Neural cell (in vitro differentiated cells): ENCODE data around the gene KIRREL3. TPM values are rescaled to one million over a fixed set of nuclear protein-coding genes. Genes with fewer than 3 reads are reported as not detected.

Experiments used
- H2AFZ ChIP-seq: fragments of 200-600, 300-800 bp; sonication (generic), shearing (Covaris generic); 2 replicates; pipeline ENCODE4 v1.6.0; 2014; ENCODE audit warnings: low read depth, mild to moderate bottlenecking, antibody characterized with exemption, low read length, moderate library complexity
- H3F3A ChIP-seq: fragments of 200-600 bp; shearing (Covaris generic); 2 replicates; pipeline ENCODE4 v1.6.1; 2016; ENCODE audit warnings: mild to moderate bottlenecking, moderate library complexity, mixed read lengths, antibody characterized with exemption, low read length; ENCODE audit not compliant: insufficient read depth, poor library complexity, severe bottlenecking
- H3K27ac ChIP-seq: fragments of 200-600, 300-800 bp; sonication (generic), shearing (Covaris generic); 2 replicates; pipeline ENCODE4 v1.5.1; 2014; ENCODE audit warnings: mild to moderate bottlenecking, low read length, moderate library complexity
- H3K27me3 ChIP-seq: fragments of 300-800, 200-600 bp; sonication (generic), shearing (Covaris generic); 2 replicates; pipeline ENCODE4 v1.6.0; 2014; ENCODE audit warnings: mild to moderate bottlenecking, low read depth, low read length, moderate library complexity; ENCODE audit not compliant: insufficient read depth
- H3K36me3 ChIP-seq: fragments of 300-800, 200-600 bp; sonication (generic), shearing (Covaris generic); 2 replicates; pipeline ENCODE4 v1.5.1; 2014; ENCODE audit warnings: mild to moderate bottlenecking, antibody characterized with exemption, low read length, moderate library complexity; ENCODE audit not compliant: insufficient read depth
- H3K4me2 ChIP-seq: fragments of 300-800, 200-600 bp; sonication (generic), shearing (Covaris generic); 2 replicates; pipeline ENCODE4 v1.6.0; 2014; ENCODE audit warnings: mild to moderate bottlenecking, low read length
- H3K4me3 ChIP-seq: fragments of 300-800, 200-600 bp; sonication (generic), shearing (Covaris generic); 2 replicates; pipeline ENCODE4 v1.5.1; 2014; ENCODE audit warnings: mild to moderate bottlenecking, low read length, moderate library complexity
- H3K79me2 ChIP-seq: fragments of 200-600 bp; shearing (Covaris generic); replicated peaks from 2 replicates; pipeline ENCODE4 v1.6.0; 2014; ENCODE audit warnings: mild to moderate bottlenecking, low read length, moderate library complexity; ENCODE audit not compliant: insufficient read depth
- H3K9ac ChIP-seq: fragments of 300-800, 200-600 bp; sonication (generic), shearing (Covaris generic); 2 replicates; pipeline ENCODE4 v1.6.1; 2016; ENCODE audit warnings: mild to moderate bottlenecking, low read length, mixed read lengths
- H3K9me2 ChIP-seq: fragments of 200-600 bp; shearing (Covaris generic); 2 replicates; pipeline ENCODE4 v1.6.1; 2016; ENCODE audit warnings: mild to moderate bottlenecking, low read length, mixed read lengths; ENCODE audit not compliant: insufficient read depth
- H3K9me3 ChIP-seq: fragments of 200-600, 300-800 bp; sonication (generic), shearing (Covaris generic); 2 replicates; pipeline ENCODE4 v1.6.1; 2016; ENCODE audit warnings: mild to moderate bottlenecking, mixed run types, low read length, moderate library complexity, mixed read lengths
- H4K20me1 ChIP-seq: fragments of 200-600 bp; shearing (Covaris generic); 2 replicates; pipeline ENCODE4 v1.6.1; 2016; ENCODE audit warnings: mild to moderate bottlenecking, mixed run types; ENCODE audit not compliant: insufficient read depth
- CTCF ChIP-seq: fragments of 450-650 bp; IDR thresholded peaks from 2 replicates; pipeline ENCODE4 v1.5.1; 2014; ENCODE audit warnings: antibody characterized with exemption, mild to moderate bottlenecking, moderate library complexity; ENCODE audit not compliant: poor library complexity, severe bottlenecking
- EP300 ChIP-seq: fragments of 450-650 bp; conservative IDR thresholded peaks from 2 replicates; pipeline ENCODE4 v1.6.1; 2014; ENCODE audit warnings: antibody characterized with exemption, mild to moderate bottlenecking, moderate library complexity; ENCODE audit not compliant: poor library complexity, severe bottlenecking
- EZH2 ChIP-seq: fragments of 200-600, 300-800 bp; shearing (Covaris generic), sonication (generic); IDR thresholded peaks from 2 replicates; pipeline ENCODE4 v1.6.1; 2014; ENCODE audit warnings: antibody characterized with exemption, low read length, borderline replicate concordance, mild to moderate bottlenecking; ENCODE audit not compliant: insufficient read depth, poor library complexity, severe bottlenecking
- MXI1 ChIP-seq: fragments of 450-650 bp; conservative IDR thresholded peaks from 2 replicates; pipeline ENCODE4 v1.6.1; 2014; ENCODE audit warnings: antibody characterized with exemption, mild to moderate bottlenecking; ENCODE audit not compliant: poor library complexity, severe bottlenecking
- POLR2AphosphoS5 ChIP-seq: IDR thresholded peaks from 2 replicates; pipeline ENCODE4 v1.6.1; 2012
- RAD21 ChIP-seq: fragments of 450-650 bp; conservative IDR thresholded peaks from 2 replicates; pipeline ENCODE4 v1.6.1; 2014; ENCODE audit warnings: antibody characterized with exemption, mild to moderate bottlenecking, moderate library complexity
- REST ChIP-seq: IDR thresholded peaks from 2 replicates; pipeline ENCODE4 v1.6.1; 2012; ENCODE audit warnings: borderline replicate concordance
- SMC3 ChIP-seq: fragments of 450-650 bp; conservative IDR thresholded peaks from 2 replicates; pipeline ENCODE4 v1.6.1; 2014; ENCODE audit warnings: antibody characterized with exemption, mild to moderate bottlenecking, moderate library complexity; ENCODE audit not compliant: poor library complexity
- TAF1 ChIP-seq: IDR thresholded peaks from 2 replicates; pipeline ENCODE4 v1.6.1; 2012; ENCODE audit warnings: low read depth
- polyA plus RNA-seq: library from polyadenylated mRNA; depleted of rRNA; stranded (reverse); fragments of >200 nt; gene quantifications from 2 replicates; pipeline ENCODE4 v1.2.3, GENCODE V29; 2014

Gene KIRREL3
- polyA plus RNA-seq, 1 donor from 2014 or later: 23.8 TPM

DNA sequence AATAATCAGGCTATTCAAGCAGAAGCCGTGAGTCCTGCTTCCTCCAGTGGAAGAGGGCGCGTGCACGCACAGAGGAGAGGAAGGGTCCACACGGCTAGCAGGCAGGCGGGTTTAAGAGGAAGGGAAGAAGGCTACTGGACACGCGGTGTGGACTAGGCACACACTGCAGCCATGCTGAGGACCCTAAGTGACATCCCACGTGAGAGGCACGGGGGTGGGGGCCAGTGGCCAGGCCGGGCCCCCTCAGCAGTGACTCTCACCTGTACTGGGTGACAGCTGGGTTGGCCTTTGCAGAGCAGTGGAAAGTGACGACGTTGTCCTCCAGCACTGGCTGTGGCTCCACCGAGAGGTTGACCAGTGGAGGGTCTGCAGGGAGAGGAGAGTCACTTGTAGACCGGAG lies 544.5 kb downstream of the KIRREL3 start:
- no peak for TF ChIP-seq TAF1
- no peak for TF ChIP-seq CTCF
- TF ChIP-seq EZH2: no peak
- TF ChIP-seq POLR2AphosphoS5: no peak
- no peak for TF ChIP-seq EP300
- no peak for TF ChIP-seq SMC3
- no peak for TF ChIP-seq REST
- TF ChIP-seq MXI1: no peak
- no peak for TF ChIP-seq RAD21
- Histone ChIP-seq H3K27ac (no peak overlapping the region), H3K36me3 (no peaks in the 10 kb centered on the region)

GRCh38 chr11:126452241-126453101 lies 548.1 kb downstream of the KIRREL3 start:
- TF ChIP-seq SMC3 (no peak), EZH2 (no peak), EP300 (no peak), REST (no peak), CTCF (no peak), RAD21 (no peak), POLR2AphosphoS5 (no peak), TAF1 (no peak), MXI1 (no peak)
- Histone ChIP-seq H4K20me1 (no peaks in the 10 kb centered on the region), H3K79me2 (no peaks in the 10 kb centered on the region), H3K36me3 (no peaks in the 10 kb centered on the region), H3K9me3 (no peaks in the 10 kb centered on the region), H3K27ac (no peak overlapping the region), H3F3A (no peaks in the 10 kb centered on the region), H3K9ac (no peak overlapping the region), H3K9me2 (no peaks in the 10 kb centered on the region), H3K27me3 (no peaks in the 10 kb centered on the region), H3K4me2 (no peak overlapping the region), H3K4me3 (no peak overlapping the region), H2AFZ (no peak overlapping the region)

More for the DNA sequence above, 544.5 kb downstream of the KIRREL3 start:
- no peaks in the 10 kb centered on the region for H3K79me2 ChIP-seq
- no peak overlapping the region for H3K9ac ChIP-seq
- no peak overlapping the region for H3K4me2 ChIP-seq
- H3K27me3 ChIP-seq: no peaks in the 10 kb centered on the region
- no peaks in the 10 kb centered on the region for H3K9me2 ChIP-seq
- H2AFZ ChIP-seq: no peak overlapping the region
- H4K20me1 ChIP-seq: no peaks in the 10 kb centered on the region
- no peak overlapping the region for H3K4me3 ChIP-seq
- H3K9me3 ChIP-seq: no peaks in the 10 kb centered on the region
- no peaks in the 10 kb centered on the region for H3F3A ChIP-seq
